PFSK-1 (cell line): ENCODE measurements around the gene SDK1.

Experiments
- POLR2AphosphoS5 ChIP-seq: IDR thresholded peaks from 2 replicates; pipeline ENCODE4 v1.6.1; 2012; ENCODE audit warnings: low read depth, mild to moderate bottlenecking, control low read depth, low read length, moderate library complexity
- SIN3A ChIP-seq: IDR thresholded peaks from 2 replicates; pipeline ENCODE4 v1.6.1; 2012; ENCODE audit warnings: mild to moderate bottlenecking, low read length, moderate library complexity, borderline replicate concordance; ENCODE audit not compliant: insufficient read depth
- TAF1 ChIP-seq: IDR thresholded peaks from 2 replicates; pipeline ENCODE4 v1.6.1; 2012; ENCODE audit warnings: low read length, control low read depth, borderline replicate concordance; ENCODE audit not compliant: insufficient read depth
- TF ChIP-seq, protein P1 (sequence below), 2 experiments: IDR thresholded peaks; 2 replicates each; pipeline versions ENCODE4 v1.6.1 to v1.8.0; 2011 to 2012; ENCODE audit warnings: low read depth in 2 of 2, low read length in 2 of 2, control low read depth in 1 of 2, inconsistent platforms in 1 of 2, mild to moderate bottlenecking in 1 of 2, moderate library complexity in 1 of 2; ENCODE audit not compliant: insufficient read depth in 1 of 2

DNA sequence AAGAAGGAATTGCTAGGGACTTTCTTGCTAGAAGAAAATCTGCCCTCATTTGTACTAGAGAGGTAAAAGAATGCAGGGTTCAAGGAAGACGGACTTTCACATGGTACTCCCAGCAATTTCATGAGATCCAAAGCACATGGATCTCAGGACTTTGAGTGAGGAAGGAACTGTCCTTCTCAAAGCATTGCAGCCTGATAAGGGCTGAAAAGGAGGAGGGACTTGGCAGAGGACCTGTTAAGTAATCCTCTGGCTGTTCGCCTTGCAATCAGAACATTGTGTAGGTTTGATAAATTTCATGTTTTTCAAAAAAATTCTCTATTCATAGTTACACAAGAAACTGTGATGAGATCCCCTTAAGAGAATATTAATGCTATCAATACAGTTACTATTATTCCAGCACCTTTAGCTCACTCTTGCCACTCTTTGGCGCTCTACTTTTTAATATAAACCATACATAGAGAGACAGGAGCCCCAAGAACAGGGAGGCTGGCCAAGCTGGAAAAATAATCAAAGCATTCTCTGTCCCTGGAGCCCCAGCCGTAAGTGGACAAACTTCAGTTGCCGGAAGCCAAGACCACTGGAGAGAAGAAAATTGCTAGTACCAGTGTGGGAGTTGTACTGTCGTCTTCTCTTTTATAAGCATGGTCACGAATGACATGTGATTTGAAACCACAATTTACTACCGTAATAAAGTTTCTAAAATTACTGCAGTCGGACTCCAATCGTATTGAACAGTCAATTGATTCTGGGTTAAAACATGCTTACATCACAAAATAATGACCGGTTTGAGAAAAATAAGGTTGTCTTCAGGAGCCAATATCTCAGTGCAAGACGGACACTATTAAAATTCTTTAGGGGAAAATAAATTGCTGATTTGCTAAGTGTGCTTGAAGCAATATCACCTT lies 424.4 kb downstream of the SDK1 start:
- TF ChIP-seq, protein P1, sequence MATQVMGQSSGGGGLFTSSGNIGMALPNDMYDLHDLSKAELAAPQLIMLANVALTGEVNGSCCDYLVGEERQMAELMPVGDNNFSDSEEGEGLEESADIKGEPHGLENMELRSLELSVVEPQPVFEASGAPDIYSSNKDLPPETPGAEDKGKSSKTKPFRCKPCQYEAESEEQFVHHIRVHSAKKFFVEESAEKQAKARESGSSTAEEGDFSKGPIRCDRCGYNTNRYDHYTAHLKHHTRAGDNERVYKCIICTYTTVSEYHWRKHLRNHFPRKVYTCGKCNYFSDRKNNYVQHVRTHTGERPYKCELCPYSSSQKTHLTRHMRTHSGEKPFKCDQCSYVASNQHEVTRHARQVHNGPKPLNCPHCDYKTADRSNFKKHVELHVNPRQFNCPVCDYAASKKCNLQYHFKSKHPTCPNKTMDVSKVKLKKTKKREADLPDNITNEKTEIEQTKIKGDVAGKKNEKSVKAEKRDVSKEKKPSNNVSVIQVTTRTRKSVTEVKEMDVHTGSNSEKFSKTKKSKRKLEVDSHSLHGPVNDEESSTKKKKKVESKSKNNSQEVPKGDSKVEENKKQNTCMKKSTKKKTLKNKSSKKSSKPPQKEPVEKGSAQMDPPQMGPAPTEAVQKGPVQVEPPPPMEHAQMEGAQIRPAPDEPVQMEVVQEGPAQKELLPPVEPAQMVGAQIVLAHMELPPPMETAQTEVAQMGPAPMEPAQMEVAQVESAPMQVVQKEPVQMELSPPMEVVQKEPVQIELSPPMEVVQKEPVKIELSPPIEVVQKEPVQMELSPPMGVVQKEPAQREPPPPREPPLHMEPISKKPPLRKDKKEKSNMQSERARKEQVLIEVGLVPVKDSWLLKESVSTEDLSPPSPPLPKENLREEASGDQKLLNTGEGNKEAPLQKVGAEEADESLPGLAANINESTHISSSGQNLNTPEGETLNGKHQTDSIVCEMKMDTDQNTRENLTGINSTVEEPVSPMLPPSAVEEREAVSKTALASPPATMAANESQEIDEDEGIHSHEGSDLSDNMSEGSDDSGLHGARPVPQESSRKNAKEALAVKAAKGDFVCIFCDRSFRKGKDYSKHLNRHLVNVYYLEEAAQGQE (IDR thresholded peaks at IDR 0.05; ENCODE audit: insufficient read depth in 1 of 2, low read depth in 2 of 2, low read length in 2 of 2), result no peak
- TF ChIP-seq SIN3A (no peak), POLR2AphosphoS5 (no peak), TAF1 (no peak)
